HepG2 (cell line): ENCODE data around the gene TMEM240. TPM values are rescaled to one million over a fixed set of nuclear protein-coding genes. Genes with fewer than 3 reads are reported as not detected.

ENCODE experiments used
- HNRNPL ChIP-seq: fragments of 200-400 bp; formaldehyde crosslinking; IDR thresholded peaks from 2 replicates; pipeline ENCODE4 v1.6.1; 2017; ENCODE audit warnings: mild to moderate bottlenecking, low read depth, low read length
- IKZF5 ChIP-seq: IDR thresholded peaks from 2 replicates; pipeline ENCODE4 v1.6.1; 2018; ENCODE audit warnings: missing genetic modification reagents, mild to moderate bottlenecking, missing compliant biosample characterization
- KIAA2018 ChIP-seq: sonication (generic); formaldehyde crosslinking; IDR thresholded peaks from 2 replicates; pipeline ENCODE4 v1.5.0; 2020; ENCODE audit warnings: mild to moderate bottlenecking, missing genetic modification reagents, borderline replicate concordance
- NFAT5 ChIP-seq: sonication (generic); formaldehyde crosslinking; IDR thresholded peaks from 2 replicates; pipeline ENCODE4 v1.4.0; 2020; ENCODE audit warnings: missing genetic modification reagents
- PCBP2 ChIP-seq: fragments of 200-400 bp; formaldehyde crosslinking; optimal IDR thresholded peaks from 2 replicates; pipeline ENCODE3; 2018; ENCODE audit warnings: low read length, low read depth; ENCODE audit not compliant: poor library complexity, severe bottlenecking
- PRDM10 ChIP-seq: sonication (generic); formaldehyde crosslinking; IDR thresholded peaks from 2 replicates; pipeline ENCODE4 v1.4.0; 2020; ENCODE audit warnings: low read depth, missing genetic modification reagents
- RAD21 ChIP-seq: fragments of 450-650 bp; formaldehyde crosslinking; IDR thresholded peaks from 2 replicates; pipeline ENCODE4 v1.5.0; 2020; ENCODE audit warnings: mild to moderate bottlenecking
- RAD51 ChIP-seq: fragments of 450-650 bp; IDR thresholded peaks from 2 replicates; pipeline ENCODE4 v1.6.1; 2016; ENCODE audit warnings: borderline replicate concordance
- ZNF121 ChIP-seq: sonication (generic); formaldehyde crosslinking; IDR thresholded peaks from 2 replicates; pipeline ENCODE4 v1.5.0; 2020; ENCODE audit warnings: mild to moderate bottlenecking, missing genetic modification reagents
- polyA plus RNA-seq, 8 experiments: library from polyadenylated mRNA; depleted of rRNA in 3 of 8; stranded (reverse) in 7 of 8; unstranded in 1 of 8; fragments of >200 nt; fragmentation: Illumina TruSeq in 4 of 8; extraction: Trizol in 4 of 8; gene quantifications; 2 replicates each; pipeline versions ENCODE4 v1.2.1 to v1.2.3, GENCODE V29; 2011 to 2016; ENCODE audit warnings: low read depth in 4 of 8, missing spikeins in 1 of 8, mixed read lengths in 1 of 8; ENCODE audit not compliant: insufficient read depth in 1 of 8
- total RNA-seq, 5 experiments: library from RNA; depleted of rRNA; stranded (reverse); fragments of >200 nt; fragmentation: Illumina TruSeq; extraction: Trizol; gene quantifications; 2 replicates each; pipeline ENCODE4 v1.2.3, GENCODE V29; 2016; ENCODE audit warnings: low read depth in 1 of 5

Gene TMEM240
- total and polyA plus RNA-seq, 2 of the 13 experiments (the other 11 are each of a cell fraction or from before 2014, with no cell fraction given), result 0.17 TPM; not detected in 1

GRCh38 chr1:1511533-1512285 lies 28.7 kb downstream of the TMEM240 start, which contains the start of gene ATAD3A (continued):
- TF ChIP-seq PCBP2 (no peak), ZNF121 (no peak), PRDM10 (CRISPR knock-in tag) (peak; percentile 73; the same call in 1 of the 2 replicates), RAD21 (CRISPR knock-in tag) (0 out of 2 replicates have a peak, but pooled peaks have one; percentile 8), HNRNPL (peak; percentile 29; the same call in 1 of the 2 replicates), KIAA2018 (CRISPR knock-in tag) (no peak), RAD51 (no peak), IKZF5 (CRISPR knock-in tag) (peak; percentile 76; the same call in 1 of the 2 replicates), NFAT5 (CRISPR knock-in tag) (no peak)
